Astrocyte (in vitro differentiated cells and primary cell): ENCODE results near the gene SLC30A4.

Source experiments
- CTCF ChIP-seq: IDR thresholded peaks from 2 replicates; pipeline ENCODE4 v1.5.1; 2011; ENCODE audit warnings: low read depth, mild to moderate bottlenecking, inconsistent platforms, low read length, moderate library complexity; ENCODE audit not compliant: insufficient read depth
- EZH2 ChIP-seq: IDR thresholded peaks from 2 replicates; pipeline ENCODE4 v1.6.1; 2012; ENCODE audit warnings: mild to moderate bottlenecking, low read length, inconsistent platforms; ENCODE audit not compliant: insufficient read depth

- TF ChIP-seq EZH2 (no peak), CTCF (no peak)
These were observed 29.1 kb upstream of the SLC30A4 start for GRCh38 chr15:45551676-45552075.
